PFSK-1 (cell line): Measurements from ENCODE around the gene MCRS1.

Source experiments
- POLR2AphosphoS5 ChIP-seq: IDR thresholded peaks from 2 replicates; pipeline ENCODE4 v1.6.1; 2012; ENCODE audit warnings: low read depth, mild to moderate bottlenecking, control low read depth, low read length, moderate library complexity
- REST ChIP-seq, 2 experiments: IDR thresholded peaks; 2 replicates each; pipeline versions ENCODE4 v1.6.1 to v1.8.0; 2011 to 2012; ENCODE audit warnings: low read depth in 2 of 2, low read length in 2 of 2, control low read depth in 1 of 2, inconsistent platforms in 1 of 2, mild to moderate bottlenecking in 1 of 2, moderate library complexity in 1 of 2; ENCODE audit not compliant: insufficient read depth in 1 of 2
- SIN3A ChIP-seq: IDR thresholded peaks from 2 replicates; pipeline ENCODE4 v1.6.1; 2012; ENCODE audit warnings: mild to moderate bottlenecking, low read length, moderate library complexity, borderline replicate concordance; ENCODE audit not compliant: insufficient read depth
- TAF1 ChIP-seq: IDR thresholded peaks from 2 replicates; pipeline ENCODE4 v1.6.1; 2012; ENCODE audit warnings: low read length, control low read depth, borderline replicate concordance; ENCODE audit not compliant: insufficient read depth

- TF ChIP-seq POLR2AphosphoS5 (no peak), TAF1 (no peak), REST (IDR thresholded peaks at IDR 0.05; ENCODE audit: insufficient read depth in 1 of 2, low read depth in 2 of 2, low read length in 2 of 2) (no peak), SIN3A (no peak)
These were observed 29.2 kb downstream of the MCRS1 start, which contains the start of gene KCNH3 for GRCh38 chr12:49538510-49539403.
